ENCODE results near the gene GALNT2. TPM values are rescaled to one million over a fixed set of nuclear protein-coding genes. Genes with fewer than 3 reads are reported as not detected.

Gene GALNT2
- total and polyA plus RNA-seq, 2 of the 13 experiments (the other 11 are each of a cell fraction or from before 2014, with no cell fraction given): 39.3 to 39.6 TPM

DNA sequence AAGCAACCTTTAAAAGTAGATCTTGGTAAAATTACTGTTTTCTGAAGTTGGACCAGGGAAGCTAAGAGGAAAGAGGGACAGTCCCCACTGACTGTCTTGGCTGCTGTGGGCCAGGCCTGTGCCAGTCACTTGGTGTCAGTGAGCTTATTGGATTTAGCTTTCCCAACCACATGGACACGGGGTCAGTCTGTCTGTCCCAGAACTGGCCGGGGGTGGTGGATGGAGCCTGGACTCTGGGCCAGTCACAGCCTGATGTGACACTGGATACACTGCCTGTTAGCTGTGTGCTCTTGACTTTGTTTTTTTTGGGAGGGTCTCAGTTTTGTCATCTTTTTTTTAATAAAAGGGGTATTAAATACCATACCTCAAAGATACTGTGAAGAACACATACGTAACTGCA, 96.7 kb downstream of the GALNT2 start:
- H3K9me3 ChIP-seq (ENCODE audit: low read length): peaks cover 9% of the 10 kb centered on the region
- no peaks in the 10 kb centered on the region for H3K36me3 ChIP-seq (replicated peaks in 1 of 2; ENCODE audit: control insufficient read depth in 1 of 2, insufficient read depth in 2 of 2, low read length in 2 of 2)
- H3K27me3 ChIP-seq (ENCODE audit: control insufficient read depth in 1 of 2, insufficient read depth in 2 of 2, low read length in 2 of 2): no peaks in the 10 kb centered on the region
- in situ Hi-C loops (cut with HindIII; ENCODE audit: extremely low pct_ligation_motif_present, low pct_unique_long_range_greater_than_20kb): no loop called here
- intact Hi-C loops (cut with micrococcal nuclease; ENCODE audit: unreplicated experiment): no loop called here
- peaks cover 51% of the 10 kb centered on the region for H3K4me1 ChIP-seq (ENCODE audit: insufficient read depth, low read length)
- peaks cover 48% of the 10 kb centered on the region for H3K79me2 ChIP-seq (ENCODE audit: insufficient read depth, low read length)
- POLR2A ChIA-PET: no interaction called here
- H3K9ac ChIP-seq (ENCODE audit: insufficient read depth, low read depth, low read length): no peak overlapping the region
- H3K4me2 ChIP-seq (ENCODE audit: low read depth, low read length): no peak overlapping the region
- CTCF ChIA-PET (ENCODE audit: low intra/inter-chr PET ratio, low total read pairs): no interaction called here
- no peak overlapping the region for H2AFZ ChIP-seq (ENCODE audit: low read length)
- FAIRE-seq (no peak), DNase-seq (ENCODE audit: low spot score) (no peak), ATAC-seq (no peak)
- H3K27ac ChIP-seq (ENCODE audit: extremely low read length, insufficient read depth, low read length): no peak overlapping the region
- no TSS peak for BruUV-seq (replicated peaks)
- no peaks in the 10 kb centered on the region for H4K20me1 ChIP-seq (ENCODE audit: insufficient read depth, low read length)
- no peak overlapping the region for H3K4me3 ChIP-seq (replicated peaks in 1 of 3; ENCODE audit: insufficient read depth in 1 of 3, low read depth in 2 of 3, low read length in 3 of 3)
- 83% methylated on average over 2 of the region's 3 CpGs for WGBS (ENCODE audit: low lambda C conversion rate)
- TF ChIP-seq, protein P1, sequence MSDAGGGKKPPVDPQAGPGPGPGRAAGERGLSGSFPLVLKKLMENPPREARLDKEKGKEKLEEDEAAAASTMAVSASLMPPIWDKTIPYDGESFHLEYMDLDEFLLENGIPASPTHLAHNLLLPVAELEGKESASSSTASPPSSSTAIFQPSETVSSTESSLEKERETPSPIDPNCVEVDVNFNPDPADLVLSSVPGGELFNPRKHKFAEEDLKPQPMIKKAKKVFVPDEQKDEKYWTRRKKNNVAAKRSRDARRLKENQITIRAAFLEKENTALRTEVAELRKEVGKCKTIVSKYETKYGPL (CRISPR knock-in tag; IDR thresholded peaks at IDR 0.05): no peak
- TF ChIP-seq, protein P2, sequence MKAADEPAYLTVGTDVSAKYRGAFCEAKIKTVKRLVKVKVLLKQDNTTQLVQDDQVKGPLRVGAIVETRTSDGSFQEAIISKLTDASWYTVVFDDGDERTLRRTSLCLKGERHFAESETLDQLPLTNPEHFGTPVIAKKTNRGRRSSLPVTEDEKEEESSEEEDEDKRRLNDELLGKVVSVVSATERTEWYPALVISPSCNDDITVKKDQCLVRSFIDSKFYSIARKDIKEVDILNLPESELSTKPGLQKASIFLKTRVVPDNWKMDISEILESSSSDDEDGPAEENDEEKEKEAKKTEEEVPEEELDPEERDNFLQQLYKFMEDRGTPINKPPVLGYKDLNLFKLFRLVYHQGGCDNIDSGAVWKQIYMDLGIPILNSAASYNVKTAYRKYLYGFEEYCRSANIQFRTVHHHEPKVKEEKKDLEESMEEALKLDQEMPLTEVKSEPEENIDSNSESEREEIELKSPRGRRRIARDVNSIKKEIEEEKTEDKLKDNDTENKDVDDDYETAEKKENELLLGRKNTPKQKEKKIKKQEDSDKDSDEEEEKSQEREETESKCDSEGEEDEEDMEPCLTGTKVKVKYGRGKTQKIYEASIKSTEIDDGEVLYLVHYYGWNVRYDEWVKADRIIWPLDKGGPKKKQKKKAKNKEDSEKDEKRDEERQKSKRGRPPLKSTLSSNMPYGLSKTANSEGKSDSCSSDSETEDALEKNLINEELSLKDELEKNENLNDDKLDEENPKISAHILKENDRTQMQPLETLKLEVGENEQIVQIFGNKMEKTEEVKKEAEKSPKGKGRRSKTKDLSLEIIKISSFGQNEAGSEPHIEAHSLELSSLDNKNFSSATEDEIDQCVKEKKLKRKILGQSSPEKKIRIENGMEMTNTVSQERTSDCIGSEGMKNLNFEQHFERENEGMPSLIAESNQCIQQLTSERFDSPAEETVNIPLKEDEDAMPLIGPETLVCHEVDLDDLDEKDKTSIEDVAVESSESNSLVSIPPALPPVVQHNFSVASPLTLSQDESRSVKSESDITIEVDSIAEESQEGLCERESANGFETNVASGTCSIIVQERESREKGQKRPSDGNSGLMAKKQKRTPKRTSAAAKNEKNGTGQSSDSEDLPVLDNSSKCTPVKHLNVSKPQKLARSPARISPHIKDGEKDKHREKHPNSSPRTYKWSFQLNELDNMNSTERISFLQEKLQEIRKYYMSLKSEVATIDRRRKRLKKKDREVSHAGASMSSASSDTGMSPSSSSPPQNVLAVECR (CRISPR knock-in tag; IDR thresholded peaks at IDR 0.05; ENCODE audit: borderline replicate concordance): no peak
- no peak for TF ChIP-seq TOPORS (CRISPR knock-in tag; IDR thresholded peaks at IDR 0.05)
- no peak for TF ChIP-seq ZNF530 (CRISPR knock-in tag; IDR thresholded peaks at IDR 0.05; ENCODE audit: low read depth)
- TF ChIP-seq ZNF510 (CRISPR knock-in tag; IDR thresholded peaks at IDR 0.05; ENCODE audit: low read depth): no peak
- TF ChIP-seq, protein P3, sequence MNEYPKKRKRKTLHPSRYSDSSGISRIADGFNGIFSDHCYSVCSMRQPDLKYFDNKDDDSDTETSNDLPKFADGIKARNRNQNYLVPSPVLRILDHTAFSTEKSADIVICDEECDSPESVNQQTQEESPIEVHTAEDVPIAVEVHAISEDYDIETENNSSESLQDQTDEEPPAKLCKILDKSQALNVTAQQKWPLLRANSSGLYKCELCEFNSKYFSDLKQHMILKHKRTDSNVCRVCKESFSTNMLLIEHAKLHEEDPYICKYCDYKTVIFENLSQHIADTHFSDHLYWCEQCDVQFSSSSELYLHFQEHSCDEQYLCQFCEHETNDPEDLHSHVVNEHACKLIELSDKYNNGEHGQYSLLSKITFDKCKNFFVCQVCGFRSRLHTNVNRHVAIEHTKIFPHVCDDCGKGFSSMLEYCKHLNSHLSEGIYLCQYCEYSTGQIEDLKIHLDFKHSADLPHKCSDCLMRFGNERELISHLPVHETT (CRISPR knock-in tag; conservative IDR thresholded peaks at IDR 0.05): no peak
- TF ChIP-seq, protein P4, sequence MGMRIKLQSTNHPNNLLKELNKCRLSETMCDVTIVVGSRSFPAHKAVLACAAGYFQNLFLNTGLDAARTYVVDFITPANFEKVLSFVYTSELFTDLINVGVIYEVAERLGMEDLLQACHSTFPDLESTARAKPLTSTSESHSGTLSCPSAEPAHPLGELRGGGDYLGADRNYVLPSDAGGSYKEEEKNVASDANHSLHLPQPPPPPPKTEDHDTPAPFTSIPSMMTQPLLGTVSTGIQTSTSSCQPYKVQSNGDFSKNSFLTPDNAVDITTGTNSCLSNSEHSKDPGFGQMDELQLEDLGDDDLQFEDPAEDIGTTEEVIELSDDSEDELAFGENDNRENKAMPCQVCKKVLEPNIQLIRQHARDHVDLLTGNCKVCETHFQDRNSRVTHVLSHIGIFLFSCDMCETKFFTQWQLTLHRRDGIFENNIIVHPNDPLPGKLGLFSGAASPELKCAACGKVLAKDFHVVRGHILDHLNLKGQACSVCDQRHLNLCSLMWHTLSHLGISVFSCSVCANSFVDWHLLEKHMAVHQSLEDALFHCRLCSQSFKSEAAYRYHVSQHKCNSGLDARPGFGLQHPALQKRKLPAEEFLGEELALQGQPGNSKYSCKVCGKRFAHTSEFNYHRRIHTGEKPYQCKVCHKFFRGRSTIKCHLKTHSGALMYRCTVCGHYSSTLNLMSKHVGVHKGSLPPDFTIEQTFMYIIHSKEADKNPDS (CRISPR knock-in tag; IDR thresholded peaks at IDR 0.05): no peak
- TF ChIP-seq ZNF709 (CRISPR knock-in tag; IDR thresholded peaks at IDR 0.05): no peak
- TF ChIP-seq ZNF781 (CRISPR knock-in tag; IDR thresholded peaks at IDR 0.05; ENCODE audit: borderline replicate concordance, not compliant biosample characterization): no peak
- no peak for TF ChIP-seq ZNF451 (CRISPR knock-in tag; IDR thresholded peaks at IDR 0.05)
- TF ChIP-seq ZNF138 (CRISPR knock-in tag; IDR thresholded peaks at IDR 0.05; ENCODE audit: low read depth): no peak
- TF ChIP-seq, protein P5, sequence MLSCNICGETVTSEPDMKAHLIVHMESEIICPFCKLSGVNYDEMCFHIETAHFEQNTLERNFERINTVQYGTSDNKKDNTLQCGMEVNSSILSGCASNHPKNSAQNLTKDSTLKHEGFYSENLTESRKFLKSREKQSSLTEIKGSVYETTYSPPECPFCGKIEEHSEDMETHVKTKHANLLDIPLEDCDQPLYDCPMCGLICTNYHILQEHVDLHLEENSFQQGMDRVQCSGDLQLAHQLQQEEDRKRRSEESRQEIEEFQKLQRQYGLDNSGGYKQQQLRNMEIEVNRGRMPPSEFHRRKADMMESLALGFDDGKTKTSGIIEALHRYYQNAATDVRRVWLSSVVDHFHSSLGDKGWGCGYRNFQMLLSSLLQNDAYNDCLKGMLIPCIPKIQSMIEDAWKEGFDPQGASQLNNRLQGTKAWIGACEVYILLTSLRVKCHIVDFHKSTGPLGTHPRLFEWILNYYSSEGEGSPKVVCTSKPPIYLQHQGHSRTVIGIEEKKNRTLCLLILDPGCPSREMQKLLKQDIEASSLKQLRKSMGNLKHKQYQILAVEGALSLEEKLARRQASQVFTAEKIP (CRISPR knock-in tag; IDR thresholded peaks at IDR 0.05; ENCODE audit: borderline replicate concordance): no peak
- TF ChIP-seq ZFP36 (IDR thresholded peaks at IDR 0.05; ENCODE audit: borderline replicate concordance, low read depth, low read length, partially characterized antibody): no peak
- no peak for TF ChIP-seq SNAI1 (CRISPR knock-in tag; IDR thresholded peaks at IDR 0.05; ENCODE audit: borderline replicate concordance)
- no peak for TF ChIP-seq SNAPC2 (CRISPR knock-in tag; IDR thresholded peaks at IDR 0.05)

All from HepG2 (cell line).